Stromal cell of bone marrow (primary cell): ENCODE data around the gene PON1.

Experiments
- DNase-seq: peaks from one replicate; pipeline ENCODE4 v3.0.0-alpha.2; 2012; ENCODE audit warnings: low read depth

Gene PON1

DNA sequence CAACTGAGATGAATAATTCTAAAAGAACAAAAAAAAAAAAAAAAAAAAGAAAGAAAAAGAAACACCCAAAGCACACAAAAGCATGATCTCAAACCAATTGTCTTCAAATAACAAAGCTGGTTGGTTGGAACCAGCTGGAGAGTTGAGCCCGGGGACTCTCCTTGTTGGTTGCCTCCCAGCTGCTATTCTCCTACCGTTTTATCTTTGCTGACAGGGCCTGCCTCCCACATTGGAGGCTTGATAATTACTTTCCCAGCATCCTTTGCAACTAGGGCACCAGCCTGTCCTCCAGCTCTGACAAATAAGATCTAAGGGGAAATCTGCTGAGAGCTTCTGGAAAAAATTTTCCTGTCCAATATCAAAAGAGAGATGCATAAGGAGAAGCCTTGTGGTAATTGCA is 6.8 kb downstream of the PON1 start:
- DNase-seq: no peak

DNA sequence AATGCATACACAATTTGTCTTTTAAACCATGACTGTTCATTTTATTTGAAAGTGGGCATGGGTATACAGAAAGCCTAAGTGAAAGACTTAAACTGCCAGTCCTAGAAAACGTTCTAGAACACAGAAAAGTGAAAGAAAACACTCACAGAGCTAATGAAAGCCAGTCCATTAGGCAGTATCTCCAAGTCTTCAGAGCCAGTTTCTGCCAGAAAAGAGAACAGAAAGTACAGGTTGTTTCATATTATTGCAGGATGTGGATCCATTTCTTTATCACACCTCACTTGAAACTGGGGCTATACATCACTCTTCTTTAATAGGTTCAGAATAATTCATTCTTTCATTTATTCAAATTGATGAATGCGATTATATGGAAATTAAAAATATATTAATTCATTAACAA is 7.7 kb downstream of the PON1 start:
- DNase-seq: no peak

DNA sequence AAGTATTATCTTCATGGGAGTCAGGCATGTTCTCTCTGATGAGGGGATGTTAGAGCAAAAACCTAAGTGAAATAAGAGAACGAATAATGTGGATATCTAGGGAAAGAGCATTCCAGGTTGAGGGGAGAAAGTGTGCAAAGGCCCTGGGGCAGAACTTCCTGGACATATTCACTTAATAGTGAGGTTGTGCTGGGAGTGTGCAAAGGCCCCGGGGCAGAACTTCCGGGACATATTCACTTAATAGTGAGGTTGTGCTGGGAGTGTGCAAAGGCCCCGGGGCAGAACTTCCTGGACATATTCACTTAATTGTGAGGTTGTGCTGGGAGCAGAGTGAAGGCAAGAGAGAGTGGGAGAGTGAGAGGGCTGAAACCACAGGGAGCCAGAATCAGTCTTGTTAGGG is 11.8 kb downstream of the PON1 start:
- DNase-seq: no peak

DNA sequence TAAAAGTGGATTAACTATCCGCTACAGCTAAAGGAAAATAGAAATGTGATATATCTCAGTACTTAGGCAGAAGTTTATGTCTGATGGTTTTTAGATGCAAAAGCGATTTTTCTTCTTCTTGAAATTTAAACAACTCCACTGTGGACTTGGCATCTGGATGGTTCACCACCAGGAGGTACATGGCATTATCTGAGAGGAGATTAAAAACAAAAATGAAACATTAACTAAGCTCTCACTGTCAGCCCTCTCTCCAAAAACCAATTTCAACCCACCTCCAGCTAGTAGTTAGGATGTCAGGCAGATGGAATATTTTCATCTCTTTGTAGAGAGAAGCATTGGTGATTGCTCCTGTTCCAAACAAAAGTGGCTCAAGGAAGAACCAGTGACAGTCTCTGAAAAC is 12.9 kb downstream of the PON1 start:
- DNase-seq: no peak

DNA sequence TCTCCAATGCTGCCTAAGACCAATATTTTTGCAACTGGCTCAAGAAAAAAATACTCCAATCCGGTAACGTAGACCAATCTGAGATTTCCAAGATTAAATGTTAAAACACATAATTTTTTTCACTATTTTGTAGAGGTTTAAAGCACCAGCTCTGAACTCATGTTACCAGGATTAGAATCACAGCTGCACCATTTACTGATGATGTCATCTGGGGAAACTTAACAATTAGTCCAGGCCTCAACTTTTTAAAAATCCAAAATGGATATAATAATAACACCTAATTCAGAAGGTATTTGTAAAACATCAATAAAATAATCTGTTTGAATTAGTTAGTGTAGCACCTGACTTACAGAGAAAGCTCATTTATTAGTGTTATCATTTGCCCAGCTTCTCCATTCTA is 14.4 kb downstream of the PON1 start:
- no peak for DNase-seq

DNA sequence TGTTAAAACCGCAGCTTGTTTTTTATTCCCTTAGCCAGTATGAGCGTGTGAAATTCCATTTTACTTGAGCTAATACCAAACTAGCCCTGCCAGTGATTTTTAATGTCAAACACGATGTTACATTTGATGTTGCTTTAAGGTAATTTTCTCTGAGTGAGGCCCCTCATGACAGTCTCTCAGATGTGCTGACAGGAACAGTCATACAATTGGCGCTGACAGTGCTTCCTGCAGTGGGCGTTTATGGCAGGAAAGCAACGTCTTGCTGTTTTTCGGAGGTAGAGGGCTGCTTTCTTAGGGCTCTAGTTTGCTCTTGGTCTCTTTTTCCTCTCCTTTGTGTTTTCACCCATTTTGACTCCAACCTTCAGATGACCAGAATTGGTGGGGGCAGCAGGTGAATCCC is 19.3 kb downstream of the PON1 start:
- DNase-seq: no peak

DNA sequence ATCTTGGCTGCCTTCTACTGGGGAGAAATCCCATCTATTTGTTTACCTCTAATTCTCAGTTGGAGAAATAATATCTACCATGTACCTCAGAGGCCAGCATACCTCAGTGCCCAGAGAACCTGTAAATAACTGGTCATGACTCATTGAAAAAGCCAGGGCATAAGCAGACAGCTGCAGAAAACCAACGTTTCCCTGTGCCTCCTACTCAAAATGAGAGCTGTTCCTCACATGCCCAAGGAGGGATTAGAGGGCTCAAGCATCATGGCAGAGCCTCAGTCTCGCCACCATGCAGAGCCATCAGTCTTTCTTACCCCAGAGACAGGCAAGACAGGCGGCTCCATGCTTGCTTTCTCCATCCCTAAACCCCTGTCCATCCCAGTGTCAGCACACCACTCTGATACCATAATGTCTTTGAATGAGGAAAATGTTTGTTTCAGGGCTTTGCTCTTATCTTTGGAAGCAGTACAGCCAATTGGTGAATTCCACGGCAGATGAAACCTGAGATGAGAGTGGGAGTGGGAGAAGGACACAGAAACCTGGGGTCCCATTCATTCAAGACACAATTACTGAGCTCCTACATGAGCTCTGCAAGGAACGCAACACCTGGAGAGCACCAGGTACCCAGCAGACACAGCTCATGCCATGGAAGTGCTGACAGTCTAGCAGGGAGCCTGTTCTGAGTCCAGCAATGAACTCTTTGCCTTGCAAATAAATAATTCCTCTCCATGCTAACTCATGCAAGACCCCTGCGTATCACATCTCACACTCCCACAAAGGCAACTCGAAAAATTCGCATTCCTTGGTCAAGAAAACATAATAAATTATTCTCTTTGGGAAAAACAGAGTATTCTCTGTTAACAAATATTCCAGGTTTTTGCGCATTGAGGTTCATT is 21.1 kb downstream of the PON1 start:
- DNase-seq: no peak

DNA sequence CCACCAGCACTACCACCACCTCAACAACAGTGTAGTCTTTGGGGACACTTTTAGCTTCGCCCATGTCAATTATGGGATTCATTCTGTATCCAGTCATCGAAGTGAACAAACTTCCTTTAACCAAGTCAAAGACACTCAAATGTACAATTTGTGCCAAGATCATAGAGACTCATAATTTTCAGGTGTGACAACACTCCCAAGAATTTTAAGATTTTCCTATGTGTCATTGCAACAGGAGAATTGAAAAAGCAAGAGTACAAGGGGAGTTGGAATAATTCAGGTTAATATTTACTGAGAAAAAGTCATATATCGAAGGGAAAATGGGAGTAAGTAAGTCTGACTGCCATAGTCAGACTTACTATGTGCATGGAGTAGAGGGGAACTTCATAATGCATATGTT is 26.2 kb downstream of the PON1 start:
- DNase-seq: no peak

DNA sequence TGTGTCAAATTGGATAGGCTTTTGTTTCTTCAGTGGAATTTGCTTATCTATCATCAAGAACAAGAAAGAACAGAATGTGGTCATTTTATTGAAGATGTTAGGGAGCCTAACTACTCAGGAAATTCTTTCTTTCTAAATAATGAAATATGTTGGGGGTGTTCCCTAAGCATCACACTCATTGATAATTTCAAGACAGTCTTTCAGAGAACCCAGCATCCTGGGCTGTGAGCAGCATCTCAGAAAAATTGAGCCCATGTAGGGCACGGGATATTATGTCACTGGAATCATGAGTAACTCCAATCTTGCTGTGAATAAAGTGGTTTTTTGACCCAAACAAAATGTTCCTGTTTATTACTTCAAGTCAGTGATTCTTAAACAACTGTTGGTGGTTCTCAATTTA is 27.3 kb downstream of the PON1 start:
- no peak for DNase-seq

DNA sequence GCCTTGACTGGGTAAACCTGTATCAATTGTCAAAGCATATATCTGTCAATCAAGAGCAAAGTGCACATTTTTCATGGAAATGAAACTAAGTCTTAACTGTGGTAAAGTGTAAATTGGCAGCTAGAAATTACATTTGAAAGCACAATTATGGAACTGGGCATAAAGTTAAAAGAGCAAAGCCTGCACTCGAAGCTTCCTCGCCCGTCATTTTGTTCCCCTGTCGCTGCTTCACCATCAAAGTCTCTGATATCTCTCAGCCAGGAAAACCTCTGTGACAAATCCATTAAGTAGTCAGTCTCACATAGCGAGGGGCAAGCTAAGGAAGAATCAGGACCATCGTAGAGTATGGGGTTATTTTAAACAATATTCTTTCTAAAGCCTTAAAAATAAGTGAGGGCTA is 27.9 kb downstream of the PON1 start:
- DNase-seq: no peak

DNA sequence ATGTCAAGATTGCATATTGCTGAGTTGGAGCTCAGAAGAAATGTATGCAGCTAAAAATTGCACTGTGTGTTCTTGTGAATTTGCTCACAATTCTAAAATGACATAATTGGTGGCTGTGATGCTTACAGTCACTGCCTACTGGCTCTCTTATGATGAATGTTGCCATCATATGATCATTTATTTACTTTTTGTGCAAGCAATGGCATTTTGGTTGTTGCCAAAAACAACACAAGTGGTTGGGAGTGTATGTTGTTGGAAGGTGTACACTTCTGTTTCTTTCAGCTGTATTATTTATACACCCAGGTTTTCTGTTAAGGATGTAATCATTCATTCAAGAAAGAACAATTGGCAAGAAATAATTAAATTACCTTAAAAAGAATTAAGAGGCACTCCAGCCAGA is 28.9 kb downstream of the PON1 start:
- no peak for DNase-seq

DNA sequence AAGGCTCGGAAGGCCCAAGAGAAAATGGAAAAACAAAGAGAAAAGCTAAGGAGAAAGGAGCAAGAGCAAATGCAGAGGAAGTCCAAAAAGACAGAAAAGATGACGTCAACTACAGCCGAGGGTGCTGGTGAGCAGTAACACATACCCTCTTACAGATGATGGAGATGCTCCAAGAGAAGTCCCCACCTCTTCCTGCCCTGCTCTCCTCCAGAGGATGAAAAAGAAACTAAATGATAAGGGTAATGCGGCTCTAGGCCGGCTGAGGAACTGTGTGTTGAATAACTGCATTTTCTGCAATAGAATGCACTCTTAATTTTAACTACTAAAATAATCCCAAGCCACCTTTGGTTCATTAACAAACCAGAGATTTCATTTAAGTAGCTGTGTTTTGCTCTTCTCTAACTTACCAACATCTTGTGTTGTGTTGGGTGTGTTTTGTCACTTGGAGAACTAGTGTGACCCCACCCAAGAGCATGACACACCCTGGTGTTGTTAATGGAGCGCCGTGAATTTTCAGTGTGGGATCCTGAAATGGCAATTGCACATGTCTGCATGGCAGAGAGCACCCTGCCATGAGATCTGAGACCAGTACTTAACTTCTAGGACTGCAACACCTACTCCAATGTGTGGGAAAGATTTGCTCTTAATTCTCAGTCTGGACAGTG is 34.0 kb downstream of the PON1 start:
- no peak for DNase-seq

DNA sequence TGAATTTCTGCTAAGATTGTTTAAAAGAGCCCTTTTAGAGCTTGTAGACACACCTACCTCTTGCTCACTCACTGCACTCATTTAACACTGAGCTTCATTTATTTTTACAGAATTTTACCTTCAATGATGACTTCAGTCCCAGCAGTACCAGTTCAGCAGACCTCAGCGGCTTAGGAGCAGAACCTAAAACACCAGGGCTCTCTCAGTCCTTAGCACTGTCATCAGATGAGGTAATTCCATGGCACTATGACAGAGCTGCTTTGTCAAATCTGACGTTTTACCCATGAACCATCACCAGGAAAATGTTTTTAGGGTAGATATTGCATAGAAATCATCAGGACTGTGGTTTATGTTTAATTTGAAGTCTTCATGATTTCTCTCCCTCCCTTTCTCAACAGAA is 38.2 kb downstream of the PON1 start:
- no peak for DNase-seq

DNA sequence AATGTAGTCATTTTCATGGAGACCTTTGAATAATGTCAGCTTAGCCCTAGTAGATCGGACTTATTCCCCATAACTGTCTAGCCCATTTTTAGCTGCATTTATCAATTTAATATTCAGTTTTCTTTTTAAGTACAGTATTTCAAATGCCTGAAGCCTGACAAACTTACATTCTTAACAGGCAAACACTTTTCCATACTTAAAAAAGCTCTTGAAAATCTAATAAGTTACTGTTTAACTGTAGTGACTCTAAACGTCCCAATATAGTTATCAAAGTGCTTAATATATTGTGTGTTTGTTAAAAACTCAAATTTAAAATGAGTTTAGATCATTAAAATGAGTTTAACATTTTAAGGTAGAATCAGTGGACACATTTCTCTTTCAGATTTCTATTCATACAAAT is 44.9 kb downstream of the PON1 start:
- no peak for DNase-seq

DNA sequence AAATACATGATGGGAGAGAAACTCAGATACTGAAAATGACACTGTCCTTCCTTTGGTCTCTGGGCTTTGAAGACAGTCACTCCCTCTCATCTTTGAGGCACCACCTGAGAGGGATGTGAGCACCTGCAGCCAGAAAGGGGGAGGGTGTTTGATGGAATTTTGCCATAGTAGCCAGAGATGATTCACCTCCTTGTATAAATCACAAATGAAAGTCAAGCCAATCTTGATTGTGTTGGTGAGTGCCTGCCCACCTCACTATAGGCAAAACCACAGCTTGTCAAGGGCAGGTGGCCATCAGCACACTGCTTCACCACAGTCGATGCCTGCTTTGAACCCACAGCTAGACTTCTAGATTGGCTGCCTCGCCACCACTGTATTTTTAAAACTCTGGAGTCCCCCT is 48.2 kb downstream of the PON1 start:
- DNase-seq: no peak

DNA sequence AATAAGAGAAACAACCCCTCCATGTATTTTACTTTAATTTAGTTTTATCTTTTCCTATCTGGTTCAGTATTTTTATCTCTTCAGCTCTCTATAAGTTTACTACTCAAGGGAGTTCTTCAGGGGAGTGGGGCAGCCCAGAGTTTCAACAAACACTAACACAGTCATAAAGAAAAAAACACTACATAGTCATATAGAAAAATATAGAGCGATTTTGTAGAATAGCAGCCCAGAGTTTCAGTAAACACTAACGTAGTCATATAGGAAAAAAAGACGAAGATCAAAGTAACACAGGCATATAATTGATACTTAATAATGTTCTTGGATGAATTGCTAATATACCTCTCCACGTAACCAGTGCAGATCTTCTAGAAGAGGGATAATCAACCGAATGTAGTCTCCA is 54.7 kb downstream of the PON1 start:
- DNase-seq: no peak

DNA sequence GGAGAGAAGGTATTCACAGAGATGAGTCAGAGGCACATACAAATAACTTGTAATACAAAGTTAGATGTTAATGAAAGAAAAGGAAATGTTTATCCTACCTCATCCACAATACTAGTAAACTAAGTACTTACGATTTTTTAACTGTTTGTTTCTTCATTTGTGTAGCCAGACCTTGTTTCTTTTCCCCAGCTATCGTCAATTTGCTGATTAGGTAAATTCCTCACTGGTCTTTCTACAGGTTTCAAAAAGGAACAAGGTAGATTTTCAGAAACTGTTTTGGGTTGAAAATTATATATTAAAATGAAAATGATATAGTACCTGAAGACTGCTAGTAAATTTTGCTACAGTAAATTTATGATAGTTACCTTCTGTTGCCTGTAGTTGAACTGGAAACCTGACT is 56.6 kb downstream of the PON1 start:
- no peak for DNase-seq

DNA sequence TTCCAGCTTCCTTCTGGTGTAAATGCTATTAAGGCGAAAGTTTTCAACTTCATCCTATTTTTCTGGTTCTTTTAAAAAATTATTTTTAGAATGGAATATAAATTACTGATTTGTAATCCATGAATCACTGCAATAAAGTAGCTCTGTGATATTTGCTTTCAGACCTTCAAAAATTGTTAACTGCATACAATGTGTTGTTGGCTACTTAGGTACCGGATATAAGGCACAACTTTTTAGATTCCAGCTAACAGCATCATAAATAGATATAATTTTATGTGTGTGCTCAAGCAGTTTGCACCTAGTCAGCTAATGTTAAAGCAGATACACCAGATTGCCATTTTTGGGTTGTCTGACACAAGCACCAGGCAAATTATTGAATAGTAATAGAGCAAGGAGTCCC is 58.7 kb downstream of the PON1 start:
- no peak for DNase-seq

DNA sequence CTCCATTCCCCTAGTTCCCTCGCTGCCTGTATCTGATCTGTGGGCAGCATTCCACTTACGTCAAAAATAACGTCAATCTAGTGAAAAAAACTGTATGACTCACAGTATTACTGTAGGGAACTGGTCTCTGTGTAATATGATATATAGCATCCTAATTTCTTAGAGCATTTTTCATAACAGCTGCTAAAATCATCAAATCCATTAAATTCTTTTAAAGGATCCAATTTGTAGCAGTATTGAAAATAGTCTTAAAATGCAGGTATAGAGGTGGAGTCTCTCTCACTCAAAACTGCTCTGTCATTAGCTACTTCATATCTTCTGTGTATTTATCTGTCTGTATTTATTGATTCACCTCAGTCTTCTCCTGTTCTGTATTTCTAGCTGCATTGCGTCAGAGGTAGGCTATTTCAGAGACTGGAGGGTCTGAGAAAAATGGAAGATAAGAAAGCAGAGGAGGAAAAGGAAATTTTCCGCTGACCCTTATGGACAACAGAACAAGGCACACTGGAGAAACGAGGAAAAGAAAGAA is 59.9 kb downstream of the PON1 start:
- DNase-seq: peak; percentile 70

DNA sequence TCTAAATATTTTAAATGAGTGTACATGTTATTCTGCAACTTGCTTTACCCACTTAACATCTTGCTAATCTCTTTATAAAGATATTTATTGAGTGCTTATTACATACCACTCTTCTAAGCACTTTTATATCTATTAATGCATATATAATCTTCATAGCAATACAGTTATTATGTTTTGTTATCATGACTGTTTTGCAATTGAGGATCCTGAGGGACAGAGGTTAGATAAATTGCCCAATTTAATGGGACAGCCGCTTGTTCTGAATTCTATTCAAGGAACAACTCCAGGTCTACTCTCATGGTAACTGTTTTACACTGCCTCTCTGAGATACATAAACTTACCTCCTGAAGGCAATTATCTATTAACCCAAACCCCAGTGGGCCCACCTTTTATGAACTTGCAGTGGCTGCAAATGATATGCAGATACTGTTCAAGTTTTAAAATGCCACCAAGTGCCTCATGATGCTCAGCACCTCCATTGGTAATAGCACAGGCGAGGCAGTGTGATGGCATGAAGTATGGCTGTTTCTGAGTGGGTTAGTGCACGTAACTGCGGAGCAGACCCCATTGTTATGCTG is 60.5 kb downstream of the PON1 start:
- DNase-seq: no peak

DNA sequence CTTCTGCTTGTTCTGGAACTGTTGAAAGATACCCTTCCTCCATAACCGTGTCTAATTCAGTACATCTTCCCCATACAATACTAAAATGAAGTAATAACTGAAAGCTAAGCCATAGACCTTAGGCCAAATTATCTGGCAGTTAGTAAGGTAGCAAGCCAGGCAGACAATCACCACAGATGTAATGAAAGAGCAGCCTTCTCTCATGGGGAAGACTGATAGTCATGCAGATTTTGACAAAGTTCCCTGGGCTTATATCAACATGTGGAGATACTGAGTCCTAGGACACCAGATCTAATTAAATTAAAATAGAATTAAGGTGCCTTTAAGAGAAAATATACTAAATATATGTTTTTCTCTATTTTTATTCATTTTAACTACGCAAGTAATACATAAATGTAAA is 61.5 kb downstream of the PON1 start:
- DNase-seq: no peak

DNA sequence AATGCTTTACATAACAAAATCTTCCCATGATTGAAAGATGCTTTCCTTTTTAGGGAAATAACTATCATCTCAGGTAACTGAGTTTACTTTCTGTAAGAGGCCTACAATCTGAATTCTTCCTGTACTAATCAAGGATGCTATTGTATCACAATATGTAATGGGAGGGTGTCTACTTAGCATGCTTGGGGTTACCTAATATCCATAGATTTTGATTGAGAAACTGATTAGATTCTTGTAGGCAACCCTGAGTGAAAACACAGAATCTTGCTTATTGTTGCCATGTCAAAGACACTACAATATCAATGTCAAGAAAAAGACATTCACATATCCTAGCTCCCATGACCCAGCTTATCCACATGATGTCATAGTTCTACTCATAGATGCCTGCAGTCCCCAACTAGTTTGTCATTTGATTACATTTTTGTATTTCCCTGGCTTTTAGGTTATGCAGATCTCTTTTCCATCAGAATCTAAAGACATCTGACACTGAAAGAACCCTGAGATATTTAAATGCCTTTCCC is 62.4 kb downstream of the PON1 start:
- no peak for DNase-seq

DNA sequence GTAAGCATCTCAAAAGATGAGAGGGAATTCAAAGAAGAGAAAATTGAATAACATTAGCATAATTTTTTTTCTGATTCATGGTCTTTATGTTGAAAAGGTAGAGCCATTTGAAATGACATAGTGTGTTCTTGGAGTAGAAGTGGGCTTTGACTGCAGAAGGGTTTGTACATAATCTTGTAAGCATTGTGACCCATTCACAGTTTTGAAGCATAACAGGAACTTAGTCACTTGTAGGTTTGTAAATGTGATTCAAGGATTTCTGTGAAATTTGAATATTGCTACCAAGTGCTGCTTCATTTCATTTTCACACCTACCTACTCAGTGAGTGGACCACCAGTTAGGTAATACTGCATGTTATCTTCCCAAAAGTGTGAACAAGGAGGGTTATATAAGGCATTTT is 68.6 kb downstream of the PON1 start:
- no peak for DNase-seq
